Stimulated activated CD8-positive, alpha-beta memory T cell treated with anti-CD3 and anti-CD28 coated beads, Interleukin-4, amount 100 ng/mL, for 48 hours (primary cell): ENCODE data around the gene SH3GL2.
A peak's percentile ranks its signal among the peaks of the same experiment; 100 is the strongest.
"Not testable (repeated sequence)": the region's sequence is repeated elsewhere in the genome, so short reads cannot be mapped to it uniquely, and the experiment has no call there.

Experiments
- DNase-seq: peaks from one replicate; pipeline ENCODE4 v3.0.0-alpha.2; 2020

SH3GL2 gene

DNA sequence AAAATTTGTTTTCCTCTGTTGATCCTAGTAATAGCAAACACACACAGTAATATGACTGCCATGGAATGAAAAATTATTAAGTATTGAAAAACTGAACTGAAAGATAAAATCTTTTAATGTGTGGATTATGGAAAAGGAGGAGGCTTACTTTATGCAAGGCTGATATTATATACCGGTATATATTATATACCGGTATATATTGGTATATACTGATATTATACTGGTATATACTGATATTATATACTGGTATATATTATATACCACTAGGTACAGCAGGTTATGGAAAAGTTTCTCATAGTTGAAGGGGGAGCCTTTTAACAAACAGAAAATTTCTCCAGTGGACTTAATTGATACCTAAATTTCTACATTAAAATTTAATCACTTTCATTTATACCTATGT lies 181.4 kb downstream of the SH3GL2 start:
- DNase-seq: no peak

DNA sequence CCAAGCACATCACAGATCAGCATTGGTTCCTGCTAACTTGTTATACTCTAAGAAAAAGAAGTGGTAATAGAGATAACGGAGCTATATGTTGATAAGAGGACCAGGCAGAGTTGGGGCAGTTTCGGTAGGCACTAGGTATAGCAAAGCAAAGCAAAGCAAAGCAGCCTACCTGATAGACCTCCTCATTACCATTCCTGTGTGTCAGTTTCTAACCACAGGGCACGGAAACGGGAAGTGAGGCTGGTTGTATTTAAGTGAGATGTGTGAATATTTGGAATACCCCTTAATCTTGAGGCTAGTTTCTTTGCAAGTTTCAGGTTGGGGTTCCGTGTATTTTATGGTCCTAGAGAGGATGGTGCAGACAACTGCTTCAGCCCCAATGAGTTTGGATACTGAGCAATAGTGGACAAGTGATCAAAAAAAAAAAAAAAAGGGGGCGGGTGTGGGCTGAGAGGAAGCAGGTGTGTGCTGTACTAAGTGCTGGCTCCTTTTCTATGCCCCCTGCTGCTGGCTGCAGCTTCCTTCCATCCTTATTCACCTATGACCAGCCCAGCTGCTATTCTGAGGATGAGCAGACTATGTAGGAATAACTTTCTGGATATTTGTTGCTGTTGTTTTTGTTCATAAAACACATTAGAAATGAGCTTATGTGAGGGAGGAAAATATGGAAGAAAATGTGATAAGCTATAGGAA lies 183.3 kb downstream of the SH3GL2 start:
- DNase-seq: no peak

DNA sequence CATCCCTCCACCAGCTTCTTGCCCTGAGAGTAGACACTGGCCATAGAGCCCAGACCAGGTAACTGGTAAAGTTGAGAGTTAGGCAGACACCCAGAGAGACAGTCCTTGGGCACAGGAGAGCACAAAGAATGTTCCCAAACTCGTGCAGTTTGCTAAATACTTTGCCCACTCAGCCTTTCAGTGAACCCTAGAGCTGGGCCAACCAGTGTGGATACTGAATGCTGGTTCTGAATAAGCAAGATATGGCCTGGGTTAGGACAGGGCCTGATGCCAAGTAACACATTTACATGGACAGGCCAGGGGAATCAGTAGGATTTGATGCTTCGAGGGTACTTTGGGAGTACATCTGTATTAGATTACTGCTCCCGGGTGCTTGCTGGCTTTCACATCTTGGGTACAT lies 185.4 kb downstream of the SH3GL2 start:
- DNase-seq: no peak

DNA sequence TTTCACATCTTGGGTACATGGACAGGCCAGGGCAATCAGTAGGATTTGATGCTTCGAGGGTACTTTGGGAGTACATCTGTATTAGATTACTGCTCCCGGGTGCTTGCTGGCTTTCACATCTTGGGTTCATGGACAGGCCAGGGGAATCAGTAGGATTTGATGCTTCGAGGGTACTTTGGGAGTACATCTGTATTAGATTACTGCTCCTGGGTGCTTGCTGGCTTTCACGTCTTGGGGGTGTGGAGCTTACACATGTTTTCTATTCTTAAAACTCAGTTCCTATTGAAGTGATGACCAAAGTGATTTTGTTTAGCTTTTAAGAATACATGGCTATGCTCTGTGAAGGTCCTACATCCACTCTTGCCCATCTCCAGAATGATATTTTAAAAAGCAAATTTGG lies 186.3 kb downstream of the SH3GL2 start:
- not testable (repeated sequence) for DNase-seq

DNA sequence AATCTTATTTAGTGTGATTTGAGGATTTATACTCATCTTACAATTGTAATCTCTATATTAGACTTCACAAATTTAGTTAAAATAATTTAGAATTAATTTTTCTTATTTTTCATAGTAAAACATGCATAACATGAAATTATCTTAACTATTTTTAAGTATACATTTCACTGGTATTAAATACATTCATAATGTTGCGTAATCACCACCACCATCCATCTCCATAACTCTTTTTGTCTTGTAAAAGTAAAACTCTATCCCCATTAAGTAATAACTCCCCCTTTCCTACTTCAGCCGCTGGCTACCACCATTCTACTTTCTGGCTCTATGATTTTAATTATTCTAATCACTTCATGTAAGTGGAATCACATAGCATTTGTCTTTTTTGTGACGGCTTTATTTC lies 193.4 kb downstream of the SH3GL2 start:
- no peak for DNase-seq

DNA sequence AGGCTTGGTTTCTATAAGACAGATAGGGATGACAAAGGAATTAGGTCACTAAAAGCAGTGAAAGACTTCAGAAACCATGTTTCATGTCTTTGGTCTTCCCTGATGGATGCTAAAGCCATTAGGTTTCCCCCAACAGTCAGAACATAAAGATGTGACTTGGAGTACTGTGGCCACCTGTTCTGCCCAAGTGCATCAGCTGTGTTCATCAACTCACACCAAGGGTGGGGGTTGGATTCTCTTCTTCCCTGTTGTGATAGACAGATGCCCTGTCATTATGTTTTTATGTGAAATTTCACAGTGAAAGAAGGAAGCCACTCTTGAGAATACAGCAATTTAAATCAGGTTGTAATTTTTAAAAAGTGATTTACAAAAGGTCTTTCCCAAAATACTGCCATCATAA lies 196.8 kb downstream of the SH3GL2 start:
- DNase-seq: no peak

DNA sequence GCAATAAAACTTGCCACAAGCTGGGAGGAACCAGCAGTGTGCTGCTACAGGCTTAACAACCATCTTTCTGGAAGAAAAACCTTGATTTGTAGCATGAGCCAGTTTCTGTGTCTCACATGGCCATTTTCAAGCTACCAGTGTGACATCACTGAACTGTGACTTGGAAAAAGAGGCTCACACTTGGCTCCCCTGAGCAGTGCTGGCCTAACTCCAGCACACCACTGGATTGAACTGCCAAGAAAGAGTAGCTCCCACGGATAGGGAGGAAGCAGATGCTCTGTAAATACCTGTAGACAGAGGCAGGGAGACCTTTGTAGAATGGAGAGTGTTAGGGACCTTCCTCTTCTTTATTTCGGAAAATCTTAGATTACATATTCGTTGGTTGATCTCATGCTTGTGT lies 197.9 kb downstream of the SH3GL2 start:
- no peak for DNase-seq

DNA sequence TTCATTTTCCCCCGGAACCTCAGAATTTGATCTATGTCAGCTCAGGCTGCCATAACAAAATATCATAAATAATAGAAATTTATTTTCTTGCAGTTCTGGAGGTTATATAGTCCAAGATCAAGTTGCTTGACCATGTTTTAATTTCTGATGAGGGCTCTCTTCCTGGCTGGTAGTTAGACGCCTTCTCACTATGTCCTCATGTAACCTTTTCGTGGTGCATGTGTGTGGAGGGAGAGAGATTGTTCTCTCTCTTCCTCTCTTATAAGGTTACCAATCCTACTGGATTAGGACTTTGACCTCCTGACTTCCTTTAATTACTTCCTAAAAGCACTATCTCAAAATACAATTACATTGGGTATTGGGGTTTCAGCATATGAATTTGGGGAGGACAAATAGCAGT lies 198.6 kb downstream of the SH3GL2 start:
- no peak for DNase-seq

DNA sequence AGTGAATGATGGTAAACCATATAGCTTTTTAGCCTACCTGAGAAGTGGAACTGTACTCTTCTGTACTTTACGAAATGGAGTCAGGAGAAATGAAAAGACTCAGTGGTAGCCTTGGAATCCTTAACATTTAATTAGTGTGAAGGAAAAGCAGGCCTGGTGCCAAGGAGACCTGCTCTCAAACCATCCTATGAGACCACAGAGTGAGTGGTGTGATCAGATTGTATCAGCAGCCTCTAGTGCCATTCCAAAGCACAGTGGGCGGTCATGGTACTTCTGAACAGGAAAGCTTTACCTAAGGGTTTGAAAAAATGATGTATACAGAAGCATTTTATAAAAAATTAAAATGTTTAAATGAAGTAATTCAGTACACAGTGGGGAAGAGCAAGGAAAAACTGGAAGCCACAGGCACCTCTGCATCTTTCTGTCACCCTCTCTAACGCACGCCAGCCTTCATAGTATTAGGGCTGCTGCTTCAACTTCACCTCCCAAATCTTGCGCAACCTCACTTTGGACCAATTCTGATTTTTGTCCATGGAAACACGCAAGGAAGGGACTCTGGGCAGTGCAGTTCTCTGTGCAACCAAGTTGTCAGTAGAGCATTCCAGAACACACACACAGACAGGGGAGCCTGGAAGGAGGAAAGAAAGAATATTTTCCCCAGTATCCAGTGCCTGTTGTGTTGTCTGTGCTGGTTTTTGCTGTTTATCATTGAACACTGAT lies 203.7 kb downstream of the SH3GL2 start:
- DNase-seq: no peak

DNA sequence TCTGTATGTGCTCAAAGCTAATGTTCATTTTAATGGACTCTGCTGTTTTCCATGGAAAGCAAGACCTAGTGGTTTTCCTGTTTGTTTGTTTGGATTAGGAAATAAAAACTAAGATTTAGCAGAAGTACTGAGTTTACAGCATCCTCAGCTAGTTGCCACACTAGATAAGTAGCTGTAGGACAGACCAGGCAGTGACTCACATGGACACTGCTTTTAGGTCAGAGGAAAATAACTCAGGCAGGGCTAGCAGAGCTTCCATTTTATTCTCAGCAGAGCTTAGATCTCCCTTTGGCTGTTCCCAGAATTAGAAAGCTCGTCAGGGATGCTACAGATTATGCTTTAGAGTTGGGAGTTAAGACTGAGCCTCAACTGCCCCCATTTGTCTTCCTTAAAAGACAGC lies 204.4 kb downstream of the SH3GL2 start:
- DNase-seq: no peak

DNA sequence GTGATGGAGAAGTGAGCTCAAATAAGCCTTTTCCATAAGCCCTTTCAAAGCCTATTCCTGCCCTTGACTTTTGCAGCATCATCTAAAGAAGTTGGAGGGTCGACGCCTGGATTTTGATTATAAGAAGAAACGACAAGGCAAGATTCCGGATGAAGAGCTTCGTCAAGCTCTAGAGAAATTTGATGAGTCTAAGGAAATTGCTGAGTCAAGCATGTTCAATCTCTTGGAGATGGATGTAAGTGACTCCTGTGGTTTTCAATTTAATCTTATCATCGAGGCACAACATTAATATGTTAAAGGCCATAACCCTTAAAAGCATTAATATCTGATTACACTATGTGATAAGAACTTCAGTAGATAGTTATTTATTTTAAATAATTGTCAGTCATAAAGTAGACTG lies 210.4 kb downstream of the SH3GL2 start:
- no peak for DNase-seq

DNA sequence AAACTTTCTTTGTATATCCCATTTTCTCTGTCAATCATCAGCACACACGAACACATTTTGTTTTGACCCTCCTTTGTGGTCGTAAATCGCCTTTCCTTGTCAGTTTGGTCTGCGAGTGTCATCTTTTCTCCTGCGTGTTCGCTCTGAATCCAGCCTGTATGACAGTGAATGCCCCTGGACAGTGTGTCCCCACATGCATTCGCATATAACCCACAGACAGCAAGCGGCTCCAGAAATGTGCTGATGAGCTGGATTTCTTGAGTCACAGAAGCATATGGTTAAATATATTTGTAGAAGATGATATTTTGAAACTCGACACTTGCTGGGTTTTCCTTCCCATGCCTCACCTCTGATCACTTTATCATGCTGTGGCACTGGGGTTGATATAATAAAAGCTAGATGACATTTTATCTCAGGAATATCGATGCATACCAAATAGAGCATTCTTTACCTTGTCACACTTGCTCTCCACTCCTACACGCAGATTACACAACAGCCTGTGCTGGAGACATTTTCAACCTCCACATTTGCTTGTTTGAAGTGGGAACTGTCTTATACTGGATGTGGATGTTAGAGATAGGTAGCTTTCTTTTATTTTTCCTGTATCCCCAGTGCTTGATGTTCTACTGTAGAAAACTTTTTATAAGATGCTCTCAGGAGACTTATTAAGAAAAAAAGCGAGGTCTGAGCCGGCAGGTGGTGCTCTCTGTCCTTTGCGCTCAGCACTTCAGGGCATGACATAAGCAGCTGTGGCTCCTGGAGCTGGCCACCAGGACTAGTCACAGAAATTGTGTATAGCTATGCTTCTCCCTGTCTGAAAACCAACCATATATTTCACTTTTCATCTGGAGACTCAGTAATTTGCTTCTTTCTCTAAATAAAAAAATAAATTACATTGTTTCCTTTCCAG lies 215.1 kb downstream of the SH3GL2 start:
- DNase-seq: no peak

DNA sequence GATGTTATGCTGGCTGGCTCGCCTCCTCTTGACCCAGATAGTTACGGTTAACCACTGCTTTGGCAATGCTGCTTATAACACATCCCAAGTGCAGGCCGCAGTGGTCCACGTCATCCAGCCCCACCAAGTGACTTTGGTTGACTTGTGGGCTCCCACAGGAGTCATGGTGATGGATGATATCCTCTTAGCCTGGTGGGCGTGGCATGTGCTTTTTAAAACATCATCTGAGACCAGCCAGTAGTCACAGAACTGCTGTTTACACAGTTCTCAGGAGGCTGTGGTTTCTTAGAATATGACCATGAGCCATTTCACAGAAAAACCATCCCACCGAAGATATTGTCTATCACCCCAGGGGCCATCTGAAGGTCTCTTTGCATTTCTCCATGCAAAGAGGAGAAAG lies 216.9 kb downstream of the SH3GL2 start:
- no peak for DNase-seq

DNA sequence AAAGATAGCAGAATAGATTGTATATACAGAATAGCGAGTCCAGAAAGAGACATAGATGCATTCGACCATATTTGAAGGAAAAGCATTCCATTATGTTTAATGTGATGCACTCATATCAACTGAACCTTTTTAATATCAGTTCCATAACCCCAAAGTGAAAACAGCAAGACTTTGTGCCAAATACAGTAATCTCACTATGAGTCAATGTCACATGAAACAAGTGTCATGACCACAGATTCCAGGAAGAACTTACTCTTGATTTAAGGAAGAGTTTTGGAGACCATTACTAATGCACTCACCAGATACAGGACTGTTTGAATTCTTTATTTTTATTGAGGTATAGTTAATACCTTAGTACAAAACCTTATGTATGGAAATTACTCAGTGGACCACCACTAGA lies 220.5 kb downstream of the SH3GL2 start:
- no peak for DNase-seq

DNA sequence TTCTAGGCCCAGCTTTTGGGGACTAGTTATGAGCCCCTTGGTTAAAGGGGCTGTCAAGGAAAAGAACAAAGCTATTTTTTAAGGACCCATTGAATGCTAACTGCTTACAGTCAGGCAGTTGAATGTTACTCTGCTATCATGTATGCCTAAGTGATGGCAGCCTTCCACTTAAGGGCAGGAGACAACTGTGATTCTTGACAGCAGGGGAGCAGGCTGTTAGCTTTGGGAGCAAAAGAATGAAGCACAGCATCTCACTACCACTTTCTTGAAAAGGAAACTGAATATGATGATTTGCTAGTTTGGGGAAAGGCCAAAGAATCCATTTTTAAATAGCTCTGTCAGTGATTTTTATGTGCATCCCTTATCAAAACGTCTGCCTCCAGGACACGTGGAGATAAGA lies 221.6 kb downstream of the SH3GL2 start:
- no peak for DNase-seq

DNA sequence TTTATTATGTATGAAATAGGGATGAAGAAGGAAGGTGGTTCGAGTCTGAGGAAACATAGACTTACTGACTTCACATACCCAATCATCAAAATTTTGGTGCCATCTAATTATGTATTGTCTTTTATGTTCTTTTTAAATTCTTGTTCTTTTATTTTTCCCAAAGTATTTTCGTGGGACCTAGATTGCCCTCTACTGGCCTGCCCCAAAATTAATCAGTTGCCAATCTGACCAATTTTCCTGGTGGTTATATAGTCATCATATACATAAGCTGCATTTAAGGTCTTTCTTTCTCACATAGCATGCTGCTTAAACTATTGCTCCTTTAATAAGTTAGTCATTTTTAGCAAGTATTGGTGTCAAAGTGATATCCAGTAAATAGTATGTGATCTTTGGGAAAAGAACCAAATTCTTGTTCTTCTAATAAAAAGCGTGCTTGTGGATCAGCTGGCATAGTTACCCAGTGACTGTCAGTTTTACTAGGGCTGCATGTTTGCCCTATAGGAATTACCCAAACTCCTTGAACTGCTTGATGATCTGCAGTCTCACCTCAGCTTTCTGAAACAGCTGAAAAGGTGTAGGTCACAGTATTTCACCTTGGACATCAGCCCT lies 223.5 kb downstream of the SH3GL2 start:
- DNase-seq: no peak

DNA sequence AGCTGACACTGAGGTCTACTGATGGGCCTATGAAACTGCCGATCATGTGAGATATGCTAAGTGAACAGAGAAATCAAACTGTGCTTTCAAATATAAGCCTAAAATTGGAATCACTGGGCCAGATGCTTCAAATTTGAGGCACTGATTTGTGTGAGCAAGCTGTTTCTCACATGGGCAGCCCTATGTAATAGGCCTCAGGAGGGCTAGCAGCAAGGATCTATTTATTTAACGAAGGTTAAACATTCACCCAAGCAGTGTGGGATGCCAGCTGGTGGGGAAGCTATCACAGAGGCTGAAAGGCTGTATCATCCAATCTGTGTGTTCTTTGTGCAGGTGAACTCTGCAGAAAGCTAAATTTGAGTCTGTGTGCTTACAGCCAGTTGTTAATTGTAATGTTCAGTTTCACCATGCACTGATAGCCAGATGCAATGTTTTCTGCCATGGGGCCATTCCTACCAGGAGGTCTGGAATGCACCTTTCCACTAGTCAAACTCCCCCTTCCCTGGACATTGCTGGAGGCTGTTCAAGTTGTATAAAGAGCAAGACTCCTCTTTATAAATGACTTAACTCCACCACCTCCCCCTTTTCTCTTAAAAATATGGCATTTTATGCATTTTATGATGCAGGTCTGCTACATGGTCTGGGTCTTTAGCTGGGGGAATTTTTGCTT lies 228.9 kb downstream of the SH3GL2 start:
- DNase-seq: no peak

DNA sequence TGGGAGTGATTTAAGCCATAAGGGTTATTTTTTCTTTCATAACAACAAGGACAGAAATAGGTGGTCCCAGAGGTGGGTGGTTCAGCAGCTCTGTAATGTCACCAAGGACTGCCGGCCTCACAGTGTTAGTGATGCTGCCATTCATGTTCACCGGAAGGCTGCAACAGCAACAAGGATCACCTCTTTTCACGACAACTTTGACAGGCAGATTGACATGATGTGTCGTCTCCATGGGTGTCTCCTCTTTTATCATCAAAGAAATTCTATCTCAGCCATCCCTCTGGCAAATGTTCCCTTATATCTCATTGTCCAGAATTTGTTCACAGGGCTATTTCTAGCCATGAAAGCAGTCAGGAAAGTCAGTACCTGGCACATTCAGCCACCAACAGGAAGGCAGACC lies 231.5 kb downstream of the SH3GL2 start:
- no peak for DNase-seq

DNA sequence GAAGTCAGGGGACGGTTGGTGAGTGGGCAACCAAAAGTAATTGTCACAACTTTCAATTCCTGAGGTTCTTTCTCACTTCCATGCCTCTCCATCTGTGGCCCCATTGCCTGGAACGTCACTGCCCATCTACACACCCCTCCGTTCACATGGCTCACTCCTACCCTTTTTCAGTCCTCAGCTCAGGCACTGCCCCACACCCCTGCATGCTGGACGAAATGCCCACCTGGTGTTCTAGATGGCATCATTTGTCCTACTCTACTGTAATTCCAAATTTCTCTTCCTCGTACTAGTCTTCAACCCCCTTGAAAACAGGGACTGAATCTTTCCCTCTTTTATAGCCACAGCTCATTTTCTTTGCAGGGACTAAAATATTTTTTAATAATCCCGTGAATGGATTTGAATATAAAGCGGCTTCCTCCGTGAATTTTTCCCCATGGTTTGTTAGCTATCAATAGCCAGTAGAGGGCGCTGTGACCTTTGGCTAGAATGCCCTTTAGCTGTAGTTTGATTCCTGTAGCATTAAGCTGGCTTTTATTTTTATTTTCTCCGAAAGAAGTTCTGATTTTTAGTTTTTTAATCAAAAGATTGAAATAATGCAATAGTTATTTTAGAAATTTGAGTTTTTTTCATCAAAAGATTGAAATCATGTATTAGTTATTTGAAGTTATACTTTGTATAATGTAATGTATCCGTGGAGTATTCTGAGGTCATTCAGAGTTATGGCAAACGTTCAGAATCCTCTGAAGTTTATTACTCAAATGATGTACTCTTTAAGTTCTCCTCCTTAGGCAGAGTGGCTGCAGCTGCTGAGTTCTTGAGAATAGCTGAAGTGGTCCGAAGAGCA lies 232.1 kb downstream of the SH3GL2 start:
- DNase-seq: peak; percentile 63

DNA sequence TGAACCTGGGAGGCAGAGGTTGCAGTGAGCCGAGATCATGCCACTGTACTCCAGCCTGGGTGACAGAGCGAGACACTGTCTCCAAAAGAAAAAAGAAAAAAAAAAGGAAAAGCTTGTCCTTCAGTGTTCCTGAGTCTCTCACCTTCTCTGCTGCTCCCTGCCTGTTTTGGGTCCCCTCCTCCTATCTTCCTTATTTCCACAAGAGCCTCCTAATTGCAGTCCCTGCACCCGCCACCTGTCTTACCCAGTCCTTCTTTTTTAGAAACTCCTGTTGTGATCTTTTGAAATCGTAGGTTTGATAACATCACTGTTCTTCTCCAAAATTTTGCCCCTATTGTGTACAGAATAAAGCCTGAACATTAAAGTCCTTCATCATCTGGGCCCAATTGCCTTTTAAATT lies 234.9 kb downstream of the SH3GL2 start:
- DNase-seq: no peak

DNA sequence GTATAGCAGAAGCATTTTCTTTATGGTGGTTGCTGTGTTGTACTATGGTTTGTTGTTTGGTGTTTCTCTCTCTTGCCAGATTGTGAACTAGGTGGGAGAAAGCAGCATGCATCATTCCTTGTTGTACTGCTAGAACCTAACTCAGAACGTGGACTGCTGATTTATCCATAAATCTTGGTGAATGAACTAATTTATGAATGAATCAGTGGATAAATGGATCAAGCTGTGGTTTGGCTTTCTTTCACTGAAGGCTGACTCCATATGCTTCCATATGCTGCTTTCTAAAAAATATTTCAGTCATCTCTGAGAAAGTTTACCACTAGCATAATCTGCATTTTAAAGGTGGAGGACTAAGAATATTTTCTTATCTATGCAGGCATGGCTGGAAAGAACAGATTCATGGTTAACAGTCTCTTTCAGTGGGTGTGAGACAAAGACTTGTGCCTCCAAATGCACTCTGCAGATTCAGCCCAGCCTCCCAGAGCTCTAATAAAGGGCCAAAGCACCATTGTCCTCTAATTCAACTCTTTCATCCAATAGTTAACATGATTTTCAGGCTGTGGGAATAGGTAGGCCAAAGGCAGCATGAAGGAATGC lies 237.7 kb downstream of the SH3GL2 start:
- DNase-seq: no peak
